HG03558 (cell line): ENCODE results near the gene GREM1.

Experiments
- ATAC-seq: cut with Tn5 transposase; IDR thresholded peaks from one replicate; pipeline ENCODE4 v1.9.1; 2021; ENCODE audit warnings: moderate number of reproducible peaks; ENCODE audit not compliant: unreplicated experiment; ENCODE audit errors: extremely low read depth

The GREM1 gene

DNA sequence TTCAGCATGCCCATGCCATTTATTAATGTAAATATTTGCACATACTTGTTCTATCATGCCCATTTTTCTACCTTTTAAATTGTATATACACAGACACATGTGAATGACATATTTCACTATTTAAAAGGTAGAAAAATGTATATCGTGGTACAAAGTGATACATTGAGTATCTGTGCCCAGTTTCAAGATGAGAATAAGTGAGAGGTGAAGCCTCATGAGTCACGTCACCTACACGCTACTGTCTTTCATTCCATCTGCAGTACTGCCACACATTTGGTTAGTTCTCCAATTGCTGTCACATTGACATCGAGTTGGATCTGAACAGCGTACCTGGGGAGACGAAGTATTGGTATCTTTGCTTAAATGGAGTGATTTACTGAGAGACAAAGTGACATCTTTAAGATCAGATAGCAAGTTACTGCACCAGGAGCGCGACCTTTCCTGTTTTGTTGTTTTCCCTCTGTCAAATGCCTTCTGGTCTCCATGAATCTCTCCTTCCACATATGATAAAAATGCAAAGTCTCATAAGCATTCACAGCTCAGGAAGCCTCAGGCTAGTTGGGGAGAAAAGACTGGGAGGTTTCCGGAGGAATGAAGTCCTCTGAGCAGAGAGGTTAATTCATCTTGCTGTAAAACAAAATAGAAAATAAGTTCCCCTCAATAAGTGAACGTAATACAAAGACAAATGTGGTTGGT is 12.0 kb downstream of the GREM1 start:
- ATAC-seq: no peak

- ATAC-seq: no peak
Measured at GRCh38 chr15:32730677-32731654, 13.2 kb downstream of the GREM1 start.

DNA sequence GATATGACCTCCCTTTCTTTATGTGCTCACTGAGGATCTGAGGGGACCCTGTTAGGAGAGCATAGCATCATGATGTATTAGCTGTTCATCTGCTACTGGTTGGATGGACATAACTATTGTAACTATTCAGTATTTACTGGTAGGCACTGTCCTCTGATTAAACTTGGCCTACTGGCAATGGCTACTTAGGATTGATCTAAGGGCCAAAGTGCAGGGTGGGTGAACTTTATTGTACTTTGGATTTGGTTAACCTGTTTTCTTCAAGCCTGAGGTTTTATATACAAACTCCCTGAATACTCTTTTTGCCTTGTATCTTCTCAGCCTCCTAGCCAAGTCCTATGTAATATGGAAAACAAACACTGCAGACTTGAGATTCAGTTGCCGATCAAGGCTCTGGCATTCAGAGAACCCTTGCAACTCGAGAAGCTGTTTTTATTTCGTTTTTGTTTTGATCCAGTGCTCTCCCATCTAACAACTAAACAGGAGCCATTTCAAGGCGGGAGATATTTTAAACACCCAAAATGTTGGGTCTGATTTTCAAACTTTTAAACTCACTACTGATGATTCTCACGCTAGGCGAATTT is 14.9 kb downstream of the GREM1 start:
- ATAC-seq: no peak

- no peak for ATAC-seq
Measured at GRCh38 chr15:32733281-32733680, 15.5 kb downstream of the GREM1 start.

DNA sequence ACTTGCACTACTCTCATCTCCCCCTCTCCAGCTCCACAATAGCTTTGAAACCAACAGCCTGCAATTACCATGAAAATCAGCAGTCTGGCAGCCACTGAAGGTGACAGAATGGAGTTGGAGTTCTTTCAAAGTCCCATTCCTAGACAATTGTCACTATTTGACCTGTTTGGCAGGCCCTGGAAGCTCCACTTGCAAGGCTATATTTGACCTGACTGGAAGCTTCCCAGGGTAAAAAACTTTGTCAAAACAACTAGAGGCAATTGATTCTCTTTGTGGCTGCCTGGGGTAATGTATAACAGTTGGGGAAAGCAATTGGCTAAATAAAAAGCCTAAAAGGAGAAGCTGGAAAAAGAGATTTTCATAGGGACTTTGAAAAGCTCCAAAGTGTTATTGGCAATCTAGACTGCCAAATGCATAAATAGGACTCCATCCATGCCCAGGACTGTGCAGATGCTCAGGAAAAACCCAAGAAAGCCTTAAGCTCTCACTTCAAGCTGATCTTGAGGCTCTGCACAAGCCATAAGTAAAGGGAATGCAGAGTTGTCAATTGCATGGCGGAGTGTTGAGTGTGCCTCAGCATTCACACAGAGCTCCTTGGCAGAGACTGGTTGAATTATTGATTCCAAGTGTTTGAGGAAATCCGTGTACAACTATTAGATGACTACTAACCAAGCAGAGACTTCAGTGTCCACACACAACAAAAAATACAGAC is 18.3 kb downstream of the GREM1 start:
- no peak for ATAC-seq

DNA sequence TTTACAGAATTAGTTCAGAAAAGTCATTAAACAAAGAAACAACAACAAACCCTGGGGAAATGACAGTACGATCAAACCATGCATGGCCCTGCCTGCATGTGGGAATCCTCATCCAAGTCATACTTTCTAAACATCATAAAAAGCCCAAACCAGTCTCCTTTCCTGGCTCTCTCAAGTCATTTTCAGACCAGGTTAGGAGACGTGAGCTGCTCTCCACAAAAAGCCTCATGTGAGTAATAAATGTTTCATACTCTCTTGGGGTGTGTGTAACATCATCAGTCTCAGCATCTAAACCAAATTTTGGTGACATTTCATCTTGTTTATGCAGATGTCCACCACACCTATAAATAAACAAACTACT is 18.9 kb downstream of the GREM1 start:
- no peak for ATAC-seq

- no peak for ATAC-seq
Measured at GRCh38 chr15:32737304-32737703, 19.5 kb downstream of the GREM1 start.

DNA sequence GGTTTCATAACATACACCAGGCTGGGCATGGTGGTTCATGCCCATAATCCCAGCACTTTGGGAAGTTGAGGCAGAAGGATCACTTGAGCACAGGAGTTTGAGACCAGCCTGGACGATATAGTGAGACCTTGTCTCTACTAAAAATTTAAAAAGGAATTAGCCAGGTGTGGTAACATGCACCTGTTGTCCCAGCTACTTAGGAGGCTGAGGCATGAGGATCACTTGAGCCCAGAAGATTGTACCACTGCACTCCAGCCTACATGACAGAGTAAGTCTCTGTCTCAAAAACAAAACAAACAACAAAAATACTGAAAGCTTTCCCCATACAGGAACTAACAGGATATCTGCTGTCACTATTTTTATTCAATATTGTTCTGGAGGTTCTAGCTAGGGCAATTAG is 20.9 kb downstream of the GREM1 start:
- ATAC-seq: no peak

GRCh38 chr15:32739522-32740063 is 21.8 kb downstream of the GREM1 start:
- no peak for ATAC-seq

DNA sequence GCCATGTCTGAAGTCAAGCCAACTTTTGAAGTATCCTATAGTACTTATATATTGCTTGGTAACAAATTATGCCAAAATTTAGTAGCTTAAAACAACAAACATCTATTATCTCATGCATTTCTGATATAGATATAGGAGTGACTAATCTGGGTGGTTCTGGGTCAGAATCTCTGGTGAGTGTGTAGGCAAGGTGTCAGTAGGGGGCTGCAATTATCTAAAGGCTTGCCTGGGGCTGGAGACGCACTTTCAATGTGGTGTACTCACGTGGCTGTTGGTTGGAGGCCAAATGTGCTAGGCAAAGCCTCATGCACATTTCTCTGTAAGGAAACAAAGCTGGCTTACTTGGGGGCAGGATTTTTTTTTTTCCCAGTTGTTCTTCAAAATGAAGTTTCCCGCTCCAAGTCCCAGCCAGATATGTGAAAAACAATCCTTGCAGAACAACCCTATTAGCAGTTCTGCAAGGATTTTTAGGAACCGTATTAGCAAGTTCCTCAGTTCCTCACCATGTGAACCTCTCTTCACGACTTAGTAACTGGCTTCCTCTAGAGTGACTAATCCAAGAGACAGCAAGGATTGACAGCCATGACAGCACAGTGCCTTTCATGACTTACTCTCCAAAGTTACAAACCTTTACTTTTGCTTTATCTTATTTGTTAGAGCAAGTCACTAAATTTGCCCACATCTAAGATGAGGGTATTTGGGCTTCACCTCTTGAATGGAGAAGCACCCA is 25.8 kb downstream of the GREM1 start:
- ATAC-seq: no peak

GRCh38 chr15:32746116-32746857 is 28.5 kb downstream of the GREM1 start:
- no peak for ATAC-seq

GRCh38 chr15:32747921-32748342 is 30.1 kb downstream of the GREM1 start:
- no peak for ATAC-seq

DNA sequence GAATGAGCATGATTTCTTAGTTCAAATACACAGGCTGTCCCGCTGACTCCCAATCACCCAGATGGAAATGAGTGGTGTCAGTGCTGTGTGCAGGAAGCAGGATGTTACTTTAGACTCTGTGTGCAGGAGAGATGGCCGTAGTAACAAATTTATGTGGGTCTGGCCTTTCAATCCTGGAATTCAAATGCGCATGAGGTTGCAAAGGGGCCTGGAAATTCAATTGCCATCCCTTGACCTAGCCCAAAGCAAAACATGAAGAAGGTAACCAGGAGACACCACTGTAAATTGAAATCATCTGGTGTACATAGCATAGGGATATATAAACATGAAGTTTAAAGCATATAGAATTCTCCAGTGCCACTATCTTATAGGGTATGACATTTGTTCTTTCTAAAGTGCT is 33.2 kb downstream of the GREM1 start:
- no peak for ATAC-seq

- no peak for ATAC-seq
Measured at GRCh38 chr15:32757426-32757825, 39.6 kb downstream of the GREM1 start.

DNA sequence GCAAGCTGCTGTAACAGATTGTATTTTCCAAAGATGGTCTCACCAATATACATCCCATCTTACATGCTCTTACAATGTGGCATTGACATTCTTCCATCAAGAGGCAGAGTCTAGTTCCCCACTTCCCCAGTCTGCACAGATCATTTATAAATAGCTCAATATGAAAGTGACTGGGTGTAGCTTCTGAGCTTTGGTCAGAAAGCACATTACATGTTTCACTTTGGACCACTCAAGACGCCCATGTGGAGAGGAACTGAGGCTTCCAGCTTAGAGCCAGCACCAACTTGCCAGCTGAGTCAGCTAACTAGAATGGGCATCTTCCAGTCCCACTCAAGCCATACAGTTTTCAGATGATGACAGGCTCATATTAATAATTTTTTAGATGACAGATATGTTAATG is 45.5 kb downstream of the GREM1 start:
- ATAC-seq: no peak

GRCh38 chr15:32765236-32765635 is 47.4 kb downstream of the GREM1 start:
- no peak for ATAC-seq

DNA sequence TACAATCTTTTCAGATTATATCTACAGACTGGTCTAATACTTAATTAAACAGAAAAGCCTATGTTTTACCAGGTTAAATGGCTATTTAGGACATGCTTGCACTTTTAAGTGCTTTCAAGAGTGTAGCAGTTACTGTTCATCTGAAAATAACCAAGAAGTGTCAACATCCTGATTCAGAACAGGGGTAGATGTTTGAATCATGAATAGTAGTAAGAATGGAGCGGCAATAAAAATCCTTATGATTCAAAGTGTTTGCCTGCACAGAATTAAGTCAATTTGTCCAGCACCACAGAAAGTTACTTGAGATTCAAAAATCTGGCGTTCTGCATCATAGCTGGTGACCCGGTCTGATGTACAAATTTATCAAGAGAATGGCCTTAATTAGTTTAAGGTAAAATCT is 48.3 kb downstream of the GREM1 start:
- ATAC-seq: no peak

- no peak for ATAC-seq
Measured at GRCh38 chr15:32767236-32767635, 49.4 kb downstream of the GREM1 start.

DNA sequence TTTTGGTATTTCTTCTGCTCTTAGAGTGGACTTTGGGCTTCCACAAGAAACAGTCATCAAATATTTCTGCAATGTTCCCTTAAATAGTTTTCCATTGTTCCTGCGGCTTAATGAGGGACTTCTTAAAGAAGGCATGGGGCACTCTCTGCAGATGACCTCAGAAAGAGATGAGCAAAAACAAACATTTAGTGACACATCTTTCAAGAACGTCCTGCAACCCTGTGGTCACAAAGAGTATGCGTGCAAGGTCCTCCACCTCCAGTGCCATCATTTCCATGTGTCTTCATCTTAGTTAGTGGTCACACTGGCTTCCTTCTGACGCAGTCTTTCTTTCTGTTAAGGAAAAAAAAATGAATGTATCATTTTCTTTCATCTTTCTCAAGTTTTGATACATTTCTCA is 56.2 kb downstream of the GREM1 start:
- ATAC-seq: no peak
